ENCODE data around the gene SCUBE1.

Gene SCUBE1

GRCh38 chr22:43388420-43388851, 45.3 kb upstream of the SCUBE1 start:
- TF ChIP-seq POLR2A (IDR thresholded peaks at IDR 0.05; ENCODE audit: extremely low read depth, insufficient read length) (no peak), MYC (IDR thresholded peaks at IDR 0.05; ENCODE audit: low read depth, low read length) (no peak), CTCF (IDR thresholded peaks at IDR 0.05; ENCODE audit: low read depth, low read length) (peak; percentile 80), MAX (IDR thresholded peaks at IDR 0.05; ENCODE audit: low read depth, low read length) (peak; percentile 73)

DNA sequence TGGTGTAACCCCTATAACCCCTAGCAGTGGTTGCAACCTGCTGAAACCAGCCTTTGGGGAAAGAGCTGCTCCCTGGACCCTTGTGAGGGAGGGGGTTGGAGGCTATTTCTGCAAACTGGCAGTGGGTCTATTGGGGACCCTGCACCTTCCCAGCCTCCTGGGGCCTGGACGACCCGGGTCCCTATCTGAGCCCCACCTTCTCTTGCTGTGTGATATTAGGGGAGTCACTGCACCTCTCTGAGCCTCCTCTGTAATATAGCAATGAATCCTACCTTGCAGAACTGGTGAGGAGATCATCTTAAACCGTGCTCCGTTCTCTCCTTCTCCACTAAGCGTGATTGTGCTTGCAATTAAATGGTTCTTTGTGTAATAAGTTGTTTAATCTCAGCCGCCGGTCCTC, 44.6 kb upstream of the SCUBE1 start:
- no peak overlapping the region for H3K4me3 ChIP-seq (ENCODE audit: low read depth, low read length)
- no peak for DNase-seq (ENCODE audit: low read depth)
- no peak for TF ChIP-seq CTCF (IDR thresholded peaks at IDR 0.05; ENCODE audit: low read depth, low read length)
- no peak for TF ChIP-seq MYC (IDR thresholded peaks at IDR 0.05; ENCODE audit: low read depth, low read length)
- no peak for TF ChIP-seq MAX (IDR thresholded peaks at IDR 0.05; ENCODE audit: low read depth, low read length)
- TF ChIP-seq POLR2A (IDR thresholded peaks at IDR 0.05; ENCODE audit: extremely low read depth, insufficient read length), result no peak

More at GRCh38 chr22:43388420-43388851, 45.3 kb upstream of the SCUBE1 start:
- no peak overlapping the region for H3K4me3 ChIP-seq (ENCODE audit: low read depth, low read length)
- peak; percentile 78 for DNase-seq (ENCODE audit: low read depth)

GRCh38 chr22:43385770-43386641, 42.8 kb upstream of the SCUBE1 start:
- no peak overlapping the region for H3K4me3 ChIP-seq (ENCODE audit: low read depth, low read length)
- DNase-seq (ENCODE audit: low read depth), result peak; percentile 84
- TF ChIP-seq CTCF (IDR thresholded peaks at IDR 0.05; ENCODE audit: low read depth, low read length), result peak; percentile 76
- peak; percentile 36; the same call in 1 of the 2 replicates for TF ChIP-seq MYC (IDR thresholded peaks at IDR 0.05; ENCODE audit: low read depth, low read length)
- peak; percentile 26; the same call in 1 of the 2 replicates for TF ChIP-seq MAX (IDR thresholded peaks at IDR 0.05; ENCODE audit: low read depth, low read length)
- TF ChIP-seq POLR2A (IDR thresholded peaks at IDR 0.05; ENCODE audit: extremely low read depth, insufficient read length), result no peak

- TF ChIP-seq MYC (IDR thresholded peaks at IDR 0.05; ENCODE audit: low read depth, low read length), result no peak
- no peak overlapping the region for H3K4me3 ChIP-seq (ENCODE audit: low read depth, low read length)
- no peak for DNase-seq (ENCODE audit: low read depth)
Measured at GRCh38 chr22:43384863-43385262, 41.7 kb upstream of the SCUBE1 start.

DNA sequence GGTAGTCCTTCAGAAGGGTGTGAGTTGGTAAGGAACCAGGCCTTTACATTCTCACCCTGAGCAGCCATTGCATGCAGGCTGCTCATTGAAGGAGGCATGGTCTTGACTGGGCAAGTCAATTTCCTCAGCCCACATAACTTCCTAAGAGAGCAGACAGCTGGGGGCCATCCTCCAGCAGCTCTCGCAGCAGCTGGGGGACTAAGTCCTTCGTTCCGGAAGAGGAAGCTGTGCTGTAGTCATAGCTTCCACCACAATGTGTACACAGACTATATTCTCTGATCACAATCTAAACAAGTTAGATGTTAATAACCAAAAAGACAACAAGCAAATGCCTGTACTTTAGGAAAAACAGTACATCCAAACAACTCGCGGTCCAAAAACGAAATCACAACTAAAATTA, 38.5 kb upstream of the SCUBE1 start:
- H3K4me3 ChIP-seq (ENCODE audit: low read depth, low read length), result no peak overlapping the region
- TF ChIP-seq POLR2A (IDR thresholded peaks at IDR 0.05; ENCODE audit: extremely low read depth, insufficient read length), result no peak
- TF ChIP-seq MYC (IDR thresholded peaks at IDR 0.05; ENCODE audit: low read depth, low read length), result no peak
- no peak for TF ChIP-seq MAX (IDR thresholded peaks at IDR 0.05; ENCODE audit: low read depth, low read length)
- no peak for TF ChIP-seq CTCF (IDR thresholded peaks at IDR 0.05; ENCODE audit: low read depth, low read length)
- peak; percentile 71 for DNase-seq (ENCODE audit: low read depth)

GRCh38 chr22:43377896-43378704, 34.9 kb upstream of the SCUBE1 start:
- DNase-seq (ENCODE audit: low read depth), result peak; percentile 44
- H3K4me3 ChIP-seq (ENCODE audit: low read depth, low read length), result no peak overlapping the region
- TF ChIP-seq MYC (IDR thresholded peaks at IDR 0.05; ENCODE audit: low read depth, low read length) (no peak), MAX (IDR thresholded peaks at IDR 0.05; ENCODE audit: low read depth, low read length) (peak; percentile 45; the same call in 1 of the 2 replicates)
